IPS-NIHi11 (cell line): ENCODE measurements around the gene CBLC.
"Not testable (repeated sequence)": the region's sequence is repeated elsewhere in the genome, so short reads cannot be mapped to it uniquely, and the experiment has no call there.

Source experiments
- DNase-seq: peaks from one replicate; pipeline ENCODE4 v3.0.0; 2012; ENCODE audit warnings: mixed read lengths, low spot score

Gene CBLC

DNA sequence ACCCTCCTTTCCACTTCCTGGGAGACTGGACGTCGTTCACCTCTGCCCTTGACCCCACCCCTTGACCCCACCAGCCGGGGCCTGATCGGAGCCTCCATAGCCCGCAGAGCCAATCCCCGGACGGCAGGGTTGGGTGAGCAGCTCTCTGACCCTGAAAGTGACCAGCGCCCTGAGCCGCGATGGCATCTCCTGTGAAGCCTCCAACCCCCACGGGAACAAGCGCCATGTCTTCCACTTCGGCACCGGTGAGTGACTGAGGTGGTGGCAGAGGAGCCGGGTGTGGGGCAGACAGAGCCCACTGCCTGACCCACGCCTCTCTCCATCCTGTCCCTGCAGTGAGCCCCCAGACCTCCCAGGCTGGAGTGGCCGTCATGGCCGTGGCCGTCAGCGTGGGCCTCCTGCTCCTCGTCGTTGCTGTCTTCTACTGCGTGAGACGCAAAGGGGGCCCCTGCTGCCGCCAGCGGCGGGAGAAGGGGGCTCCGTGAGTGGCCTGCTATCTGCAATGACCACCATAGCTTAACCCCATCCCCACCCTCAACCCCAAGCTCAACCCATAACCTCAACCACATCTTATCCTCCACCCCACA lies 41.6 kb downstream of the CBLC start:
- DNase-seq = no peak

DNA sequence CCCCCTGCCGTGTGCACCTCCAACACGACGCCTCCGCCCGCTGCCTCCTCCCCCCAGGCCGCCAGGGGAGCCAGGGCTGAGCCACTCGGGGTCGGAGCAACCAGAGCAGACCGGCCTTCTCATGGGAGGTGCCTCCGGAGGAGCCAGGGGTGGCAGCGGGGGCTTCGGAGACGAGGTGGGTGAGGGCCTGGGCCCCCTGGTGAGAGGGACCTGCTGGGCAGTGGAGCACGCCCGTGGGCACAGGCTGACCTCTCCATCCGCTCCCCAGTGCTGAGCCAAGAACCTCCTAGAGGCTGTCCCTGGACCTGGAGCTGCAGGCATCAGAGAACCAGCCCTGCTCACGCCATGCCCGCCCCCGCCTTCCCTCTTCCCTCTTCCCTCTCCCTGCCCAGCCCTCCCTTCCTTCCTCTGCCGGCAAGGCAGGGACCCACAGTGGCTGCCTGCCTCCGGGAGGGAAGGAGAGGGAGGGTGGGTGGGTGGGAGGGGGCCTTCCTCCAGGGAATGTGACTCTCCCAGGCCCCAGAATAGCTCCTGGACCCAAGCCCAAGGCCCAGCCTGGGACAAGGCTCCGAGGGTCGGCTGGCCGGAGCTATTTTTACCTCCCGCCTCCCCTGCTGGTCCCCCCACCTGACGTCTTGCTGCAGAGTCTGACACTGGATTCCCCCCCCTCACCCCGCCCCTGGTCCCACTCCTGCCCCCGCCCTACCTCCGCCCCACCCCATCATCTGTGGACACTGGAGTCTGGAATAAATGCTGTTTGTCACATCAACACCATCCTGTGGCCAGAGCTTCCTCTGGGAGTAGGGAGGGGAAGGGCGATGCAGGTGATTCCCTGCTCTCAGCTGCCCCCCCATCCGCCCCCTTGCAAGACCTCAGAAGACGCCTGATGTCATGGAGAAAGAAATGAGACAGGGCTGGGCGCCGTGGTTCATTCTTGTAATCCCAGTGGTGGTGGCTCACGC lies 43.2 kb downstream of the CBLC start:
- peak; percentile 35 for DNase-seq

DNA sequence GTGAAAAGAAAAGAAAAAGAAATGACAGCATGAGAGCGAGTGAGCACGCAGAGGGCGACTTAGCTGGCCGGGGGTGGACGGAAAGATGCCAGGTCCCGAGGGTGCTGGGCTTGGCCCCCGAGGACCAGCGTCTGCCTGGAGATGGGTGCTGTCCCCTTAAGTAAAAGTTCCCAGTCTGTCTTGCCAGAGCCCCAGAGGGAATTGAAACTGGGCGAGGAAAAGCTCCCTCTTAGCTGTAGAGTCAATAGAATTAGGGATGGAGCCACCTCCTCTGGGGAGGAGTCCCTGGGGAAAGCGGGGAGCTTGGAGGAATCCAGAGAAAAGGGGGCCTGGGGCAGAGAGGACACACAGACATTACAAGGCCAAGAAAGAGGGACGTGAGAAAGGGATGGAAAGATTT lies 44.5 kb downstream of the CBLC start:
- DNase-seq = no peak

DNA sequence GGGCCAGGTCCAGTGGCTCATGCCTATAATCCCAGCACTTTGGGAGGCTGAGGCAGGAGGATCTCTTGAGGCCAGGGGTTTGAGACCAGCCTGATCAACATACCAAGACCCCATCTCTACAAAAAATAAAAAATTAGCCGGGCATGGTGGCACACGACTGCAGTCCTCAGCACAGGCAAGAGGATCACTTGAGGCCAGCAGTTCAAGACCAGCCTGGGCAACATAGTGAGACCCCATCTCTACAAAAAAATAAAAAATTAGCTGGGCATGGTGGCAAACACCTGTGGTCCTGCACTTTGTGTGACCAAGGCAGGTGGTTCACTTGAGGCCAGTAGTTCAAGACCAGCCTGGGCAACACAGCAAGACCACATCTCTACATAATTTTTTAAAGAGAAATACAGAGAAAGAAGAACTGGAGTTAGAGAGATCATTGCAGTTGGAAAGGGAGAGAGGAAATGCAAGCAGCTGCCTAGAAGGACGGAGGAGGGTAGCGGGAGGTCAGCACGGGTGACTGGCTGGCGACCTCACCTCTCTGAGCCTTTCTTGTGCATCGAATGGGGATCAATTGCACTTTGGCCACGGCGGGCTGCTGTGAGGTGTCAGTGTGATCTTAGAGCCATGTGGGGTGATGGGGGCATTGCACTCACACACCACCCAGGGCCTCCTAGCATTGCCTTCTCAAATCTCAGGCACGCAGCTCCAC lies 45.1 kb downstream of the CBLC start:
- DNase-seq = no peak

DNA sequence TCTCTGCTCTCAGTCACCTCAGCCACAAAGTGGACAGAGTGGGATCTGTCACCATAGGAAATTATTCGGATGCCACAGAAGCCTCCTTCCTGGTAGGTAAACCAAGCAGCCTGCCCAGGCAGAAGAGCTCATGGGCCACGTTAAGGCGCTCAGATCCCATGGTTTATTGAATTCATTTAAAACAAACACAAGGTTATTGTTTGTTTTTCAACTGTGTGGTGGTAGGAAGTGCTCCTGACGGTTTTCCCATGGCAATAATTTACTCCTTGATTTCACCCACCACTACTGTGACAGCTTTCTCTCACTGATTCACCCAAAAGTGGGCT lies 45.6 kb downstream of the CBLC start:
- DNase-seq = no peak

DNA sequence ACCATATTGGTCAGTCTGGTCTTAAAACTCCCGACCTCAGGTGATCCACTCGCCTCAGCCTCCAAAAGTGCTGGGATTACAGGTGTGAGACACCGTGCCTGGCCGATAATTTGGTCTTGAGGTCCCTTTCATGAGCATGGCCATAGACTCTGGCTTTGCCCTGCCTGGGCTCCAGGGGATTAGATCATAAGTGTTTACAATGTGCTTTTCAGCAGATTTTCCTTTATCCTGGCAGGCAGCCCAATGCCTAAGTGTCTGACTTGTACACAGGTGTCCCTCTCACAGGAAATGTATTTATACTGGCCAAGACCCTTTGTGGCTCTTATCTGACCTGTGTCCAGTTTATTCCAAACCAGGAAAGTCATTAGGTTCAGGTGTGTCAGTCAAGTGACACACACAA lies 47.1 kb downstream of the CBLC start:
- no peak for DNase-seq

DNA sequence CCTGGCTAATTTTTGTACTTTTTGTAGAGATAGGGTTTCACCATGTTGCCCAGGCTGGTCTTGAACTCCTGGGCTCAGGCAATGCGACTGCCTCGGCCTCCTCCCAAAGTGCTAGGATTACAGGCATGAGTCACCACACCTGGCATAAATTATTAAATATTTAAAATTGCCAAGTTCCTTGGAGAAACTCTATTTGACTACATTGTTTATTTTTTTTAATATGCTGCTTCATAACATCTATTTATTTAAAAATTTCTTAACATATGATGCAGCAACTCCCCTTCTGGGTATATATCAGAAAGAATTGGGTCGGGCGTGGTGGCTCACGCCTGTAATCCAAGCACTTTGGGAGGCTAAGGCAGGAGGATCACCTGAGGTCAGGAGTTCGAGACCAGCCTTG lies 55.2 kb downstream of the CBLC start:
- DNase-seq = not testable (repeated sequence)

DNA sequence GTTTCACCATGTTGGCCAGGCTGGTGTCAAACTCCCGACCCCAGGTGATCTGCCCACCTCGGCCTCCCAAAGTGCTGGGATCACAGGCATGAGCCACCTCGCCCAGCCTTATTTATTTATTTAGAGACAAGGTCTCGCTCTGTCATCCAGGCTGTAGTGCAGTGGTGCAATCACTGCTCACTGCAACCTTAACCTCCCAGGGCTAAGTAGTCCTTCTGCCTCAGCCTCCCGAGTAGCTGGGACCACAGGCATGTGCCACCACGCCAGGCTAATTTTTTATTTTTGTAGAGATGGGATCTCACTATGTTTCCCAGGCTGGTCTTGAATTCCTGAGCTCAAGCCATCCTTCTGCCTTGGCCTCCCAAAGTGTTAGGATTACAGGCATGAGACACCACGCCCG lies 56.7 kb downstream of the CBLC start:
- DNase-seq = not testable (repeated sequence)

DNA sequence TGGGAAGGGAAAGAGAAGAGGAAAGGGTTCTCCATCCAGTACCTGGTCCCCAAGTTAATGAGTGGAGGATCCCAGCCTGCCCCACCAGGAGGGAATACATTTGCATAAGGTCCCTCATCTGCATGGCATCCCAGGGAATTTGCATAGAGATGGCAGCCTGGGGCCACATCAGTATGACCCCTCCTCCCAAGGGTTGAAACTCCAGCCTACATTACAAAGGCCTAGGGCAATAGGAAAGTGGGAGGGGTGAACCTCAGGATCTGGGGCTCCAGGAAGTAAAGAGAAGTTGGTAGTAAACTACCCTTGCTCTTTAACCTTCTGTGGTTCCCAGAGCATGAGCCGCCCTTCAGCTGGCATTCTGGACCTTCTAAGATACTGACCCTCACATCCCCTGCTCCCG lies 61.6 kb downstream of the CBLC start:
- no peak for DNase-seq

DNA sequence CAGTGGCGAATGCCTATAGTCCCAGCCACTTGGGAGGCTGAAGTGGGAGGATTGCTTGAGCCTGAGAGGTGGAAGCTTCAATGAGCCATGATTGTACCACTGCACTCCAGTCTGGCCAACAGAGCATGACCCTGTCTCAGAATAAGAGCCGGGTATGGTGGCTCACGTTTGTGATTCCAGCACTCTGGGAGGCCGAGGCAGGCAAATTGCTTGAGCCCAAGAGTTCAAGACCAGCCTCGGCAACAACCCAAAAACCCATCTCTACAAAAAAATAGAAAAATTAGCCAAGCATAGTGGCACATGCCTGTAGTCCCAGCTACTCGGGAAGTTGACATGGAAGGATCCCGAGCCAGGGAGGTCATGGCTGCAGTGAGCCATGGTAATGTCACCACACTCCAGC lies 63.1 kb downstream of the CBLC start:
- no peak for DNase-seq

DNA sequence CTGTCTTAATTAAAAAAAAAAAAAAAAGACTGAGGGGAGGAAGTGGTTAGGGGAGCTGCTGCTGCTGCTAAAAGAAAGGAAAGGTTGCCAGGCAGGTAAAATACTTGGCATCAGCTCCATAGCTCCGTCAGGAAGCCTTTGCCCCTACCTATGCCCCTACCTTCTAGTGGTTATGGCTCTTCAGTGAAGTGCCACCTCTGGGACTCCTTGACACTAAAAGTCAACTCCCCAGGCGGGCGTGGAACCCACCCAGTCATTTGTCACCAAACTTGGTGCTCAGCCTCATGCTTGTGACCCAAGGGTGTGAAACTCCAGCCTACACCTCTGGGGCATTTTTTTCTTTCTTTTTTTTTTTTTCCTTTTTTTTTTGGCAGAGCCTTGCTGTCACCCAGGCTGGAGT lies 63.5 kb downstream of the CBLC start:
- no peak for DNase-seq

DNA sequence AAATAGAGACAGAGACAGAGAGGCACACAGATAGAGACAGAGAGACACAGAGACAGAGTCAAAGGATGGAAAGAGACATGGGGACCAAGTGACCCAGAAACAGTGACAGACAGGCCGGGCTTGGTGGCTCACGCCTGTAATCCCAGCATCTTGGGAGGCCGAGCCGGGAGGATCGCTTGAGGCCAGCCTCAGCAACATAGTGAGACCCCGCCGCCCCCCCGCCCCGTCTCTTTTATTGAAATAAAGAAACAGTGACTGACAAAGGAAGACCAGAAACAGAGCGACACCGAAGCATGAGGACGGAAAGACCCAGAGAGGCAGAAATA lies 67.6 kb downstream of the CBLC start:
- no peak for DNase-seq

DNA sequence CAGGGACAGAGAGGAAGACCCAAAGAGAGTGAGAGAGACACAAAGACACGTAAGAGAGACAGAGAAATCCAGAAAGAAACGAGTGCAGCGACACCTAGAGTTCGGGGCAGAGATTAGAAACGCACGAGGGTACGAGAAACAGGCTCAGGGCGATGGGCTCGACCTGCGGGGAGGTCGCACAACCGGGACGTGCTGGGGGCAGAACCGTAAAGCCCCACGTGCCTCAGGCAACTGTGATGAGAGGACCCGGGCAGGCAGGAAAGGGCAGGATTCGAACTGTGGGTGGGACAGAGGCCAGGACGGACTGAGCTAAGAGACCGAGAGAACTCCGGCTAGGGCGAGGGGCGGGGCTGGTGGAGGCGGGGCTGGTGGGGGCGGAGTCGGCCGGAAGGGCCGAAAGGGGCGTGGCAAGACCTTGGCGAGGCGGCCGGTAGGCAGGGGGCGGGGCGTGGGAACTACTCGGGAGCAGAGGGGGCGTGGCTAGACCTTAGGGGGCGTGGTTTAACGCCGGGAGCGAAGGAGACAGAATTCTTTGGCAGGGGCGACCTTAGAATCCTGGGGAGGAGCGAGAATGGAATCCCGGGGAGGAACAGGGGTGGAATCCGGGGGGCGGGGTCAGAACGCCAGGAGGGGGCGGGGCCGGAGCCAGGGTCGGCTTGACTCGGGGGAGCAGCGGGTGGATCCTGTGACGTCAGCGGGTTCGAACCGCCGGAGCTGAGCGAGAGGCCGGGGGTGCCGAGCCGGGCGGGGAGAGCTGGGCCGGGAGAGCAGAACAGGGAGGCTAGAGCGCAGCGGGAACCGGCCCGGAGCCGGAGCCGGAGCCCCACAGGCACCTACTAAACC lies 68.1 kb downstream of the CBLC start, which contains the start of gene NECTIN2:
Gene NECTIN2, plus strand, starts transcription at position 686 of the 843 bp plus-strand sequence. CDS start 229 bp downstream, outside the sequence.
- DNase-seq = peak; percentile 94

DNA sequence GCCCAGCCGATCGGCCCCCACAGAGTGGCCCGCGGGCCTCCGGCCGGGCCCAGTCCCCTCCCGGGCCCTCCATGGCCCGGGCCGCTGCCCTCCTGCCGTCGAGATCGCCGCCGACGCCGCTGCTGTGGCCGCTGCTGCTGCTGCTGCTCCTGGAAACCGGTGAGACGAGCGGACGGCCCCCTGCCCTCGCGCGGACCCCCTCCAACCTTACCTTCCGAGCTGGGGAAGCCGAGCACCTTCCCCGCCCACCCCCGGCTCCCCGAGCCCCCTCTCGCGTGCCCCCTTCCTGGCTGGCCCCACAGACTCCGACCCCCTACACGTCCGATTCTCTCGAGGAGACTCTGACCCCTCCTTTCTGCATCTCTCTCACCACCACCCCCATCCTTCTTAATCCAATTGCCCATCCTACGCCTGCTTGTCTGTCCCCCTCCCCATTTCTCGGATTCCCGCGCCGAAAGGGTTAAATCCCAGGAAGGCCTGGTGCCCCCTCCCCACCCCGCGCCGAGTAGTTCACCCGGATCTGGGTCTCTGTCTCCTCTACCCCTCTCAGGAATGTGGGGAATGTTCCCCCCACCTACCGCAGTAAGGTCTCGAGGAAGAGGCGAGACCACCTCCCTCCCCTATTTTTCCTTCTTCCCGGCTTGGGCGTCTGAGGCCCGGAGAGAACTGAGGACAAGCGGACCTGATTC lies 68.9 kb downstream of the CBLC start:
- peak; percentile 75 for DNase-seq

DNA sequence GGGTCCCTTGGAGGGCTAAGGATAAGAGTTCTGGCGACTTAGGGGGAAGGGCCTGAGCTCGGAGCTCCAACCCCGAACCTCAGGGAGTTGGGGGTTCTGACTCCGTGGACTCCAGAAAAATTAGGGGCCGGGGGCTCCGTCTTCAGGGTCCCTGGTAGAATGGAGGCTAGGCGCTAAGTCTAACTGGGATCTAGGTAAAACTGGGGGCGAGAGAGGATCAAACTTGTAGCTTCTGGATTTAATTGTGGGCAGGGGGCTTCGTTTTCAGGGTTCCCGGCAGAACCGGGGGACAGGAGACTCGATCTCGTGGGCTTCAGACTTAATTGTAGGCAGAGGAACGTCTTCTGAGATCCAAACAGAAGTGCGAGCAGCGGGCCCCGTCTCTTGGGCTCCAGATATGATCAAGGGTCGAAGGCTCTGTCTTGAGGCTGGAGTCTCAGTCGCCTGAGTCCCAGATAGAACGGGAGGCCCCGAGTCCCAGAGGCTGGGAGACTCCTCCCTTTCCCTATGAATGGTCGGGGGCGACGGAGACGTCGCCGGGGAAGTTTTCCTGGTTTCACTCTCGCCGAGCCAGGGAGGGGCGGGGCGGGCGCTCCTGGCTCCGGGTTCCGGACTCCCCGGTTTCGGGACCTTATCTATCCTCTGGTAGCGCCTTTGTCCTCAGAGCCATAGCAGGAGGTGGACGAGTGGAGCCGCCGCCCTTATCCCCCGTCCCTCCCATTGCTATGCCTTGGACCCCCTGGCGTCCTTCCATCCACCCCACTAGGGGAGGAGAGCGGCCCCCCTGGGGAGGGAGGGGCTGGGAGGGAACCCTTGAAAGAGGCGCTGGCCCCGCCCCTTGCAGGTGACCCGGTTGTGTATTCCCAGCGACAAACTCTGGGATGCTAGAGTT lies 69.7 kb downstream of the CBLC start:
- DNase-seq = no peak

DNA sequence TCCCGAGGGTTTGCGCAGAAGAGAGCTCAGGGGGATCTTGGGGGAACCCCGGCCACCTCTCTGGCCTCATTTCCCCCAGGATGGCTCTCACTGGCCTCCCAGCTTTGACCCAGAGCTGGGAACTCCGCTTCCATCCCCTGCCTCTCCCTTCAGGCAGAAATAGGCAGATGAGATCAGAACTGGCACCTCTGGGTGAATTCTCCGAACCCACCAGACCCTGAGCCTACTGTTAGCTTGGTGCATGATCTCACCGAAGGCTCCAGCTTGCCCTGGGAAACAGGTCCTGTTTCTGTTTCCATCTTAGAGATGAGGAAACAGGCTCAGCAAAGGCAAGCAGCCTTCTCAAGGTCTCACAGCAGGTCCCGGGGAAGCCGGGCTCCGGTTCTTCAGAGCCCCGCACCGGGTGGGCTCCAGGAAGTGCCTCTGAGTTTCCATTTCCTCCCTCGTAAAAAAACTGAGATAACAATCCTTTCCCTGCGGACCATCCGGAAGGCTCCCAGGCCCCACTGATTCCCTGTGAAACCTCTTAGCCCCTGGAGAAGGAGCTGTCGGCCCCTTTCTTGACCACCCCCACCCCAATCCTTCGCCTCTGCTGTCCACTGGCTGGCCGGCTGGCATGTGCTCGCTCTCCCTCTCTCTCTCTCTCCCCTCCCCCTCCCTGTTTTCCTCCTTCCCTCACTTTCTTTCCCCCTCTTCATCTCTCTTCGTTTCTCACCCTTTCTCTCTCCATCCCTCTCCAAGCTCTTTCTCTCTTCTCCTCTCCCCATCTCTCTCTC lies 70.5 kb downstream of the CBLC start:
- no peak for DNase-seq

DNA sequence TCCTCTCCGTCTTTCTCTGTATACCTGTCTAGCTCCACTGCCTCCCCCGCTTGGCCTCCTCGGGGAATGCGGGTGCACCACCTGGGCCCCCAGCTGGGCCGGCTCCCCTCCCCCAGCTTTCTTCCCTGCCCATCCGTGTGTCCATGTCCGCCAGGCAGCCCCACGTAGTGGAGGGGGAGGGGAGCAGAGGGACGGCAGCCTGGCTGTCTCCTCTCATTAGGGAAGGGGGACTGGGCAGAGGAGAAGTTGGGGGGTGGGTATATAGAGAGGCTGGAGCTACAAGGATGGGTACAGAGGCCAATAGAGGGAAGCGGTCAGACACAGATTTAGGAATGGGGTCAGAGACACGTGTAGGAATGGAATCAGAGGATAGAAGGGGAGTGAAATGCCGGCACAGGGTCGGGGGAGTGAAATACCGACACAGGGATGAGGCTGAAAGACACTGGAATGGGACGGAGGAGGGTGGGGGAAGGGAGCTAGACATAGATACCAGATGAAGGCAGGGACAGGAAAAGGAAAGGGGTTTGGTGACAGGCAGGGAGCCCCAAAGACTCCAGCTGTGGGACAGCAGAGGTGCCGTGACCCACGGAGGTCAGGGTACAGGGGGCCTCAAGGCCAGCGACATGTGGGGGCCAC lies 71.2 kb downstream of the CBLC start:
- no peak for DNase-seq
